GM12873 (cell line): ENCODE data around the gene LINGO1.

ENCODE experiments used
- TF ChIP-seq, protein P1 (sequence below): IDR thresholded peaks from 2 replicates; pipeline ENCODE4 v1.5.1; 2012; ENCODE audit warnings: low read depth, mild to moderate bottlenecking, moderate library complexity, low read length, control low read depth; ENCODE audit not compliant: insufficient read depth; ENCODE audit errors: missing control alignments

LINGO1 gene

DNA sequence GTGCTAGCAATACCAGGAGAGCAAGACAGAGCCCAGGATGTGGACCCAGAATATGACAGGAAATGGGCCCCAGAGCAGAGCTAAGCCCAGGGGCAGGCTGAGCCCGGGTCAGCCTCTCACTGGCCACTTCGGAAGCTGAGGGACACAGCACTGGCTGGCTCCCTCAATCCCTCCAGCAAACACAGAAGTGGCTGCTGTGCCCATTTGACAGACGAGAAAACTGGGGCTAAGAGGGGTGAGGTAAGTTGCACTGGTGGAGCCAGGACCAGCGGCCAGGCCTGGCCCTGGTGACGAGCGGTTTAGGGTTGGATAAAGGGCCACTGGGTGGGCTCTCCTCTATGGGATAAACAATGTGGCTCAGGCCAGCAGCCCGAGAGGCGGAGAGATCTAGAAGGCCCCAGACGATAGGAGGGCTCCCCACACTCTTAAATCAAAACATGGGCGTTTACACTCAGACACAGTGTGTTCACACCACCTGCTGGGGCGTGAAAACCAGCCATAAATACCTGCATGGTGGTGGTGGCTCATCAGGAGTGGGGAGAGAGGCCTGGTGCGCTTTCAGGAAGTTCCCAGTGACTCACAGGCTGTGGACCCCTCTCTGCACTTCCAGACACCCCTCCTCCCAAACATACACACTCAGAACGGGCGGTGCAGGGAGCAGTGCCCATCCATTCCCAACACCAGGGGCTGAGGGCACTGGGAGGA, 12.0 kb upstream of the LINGO1 start:
- TF ChIP-seq, protein P1, sequence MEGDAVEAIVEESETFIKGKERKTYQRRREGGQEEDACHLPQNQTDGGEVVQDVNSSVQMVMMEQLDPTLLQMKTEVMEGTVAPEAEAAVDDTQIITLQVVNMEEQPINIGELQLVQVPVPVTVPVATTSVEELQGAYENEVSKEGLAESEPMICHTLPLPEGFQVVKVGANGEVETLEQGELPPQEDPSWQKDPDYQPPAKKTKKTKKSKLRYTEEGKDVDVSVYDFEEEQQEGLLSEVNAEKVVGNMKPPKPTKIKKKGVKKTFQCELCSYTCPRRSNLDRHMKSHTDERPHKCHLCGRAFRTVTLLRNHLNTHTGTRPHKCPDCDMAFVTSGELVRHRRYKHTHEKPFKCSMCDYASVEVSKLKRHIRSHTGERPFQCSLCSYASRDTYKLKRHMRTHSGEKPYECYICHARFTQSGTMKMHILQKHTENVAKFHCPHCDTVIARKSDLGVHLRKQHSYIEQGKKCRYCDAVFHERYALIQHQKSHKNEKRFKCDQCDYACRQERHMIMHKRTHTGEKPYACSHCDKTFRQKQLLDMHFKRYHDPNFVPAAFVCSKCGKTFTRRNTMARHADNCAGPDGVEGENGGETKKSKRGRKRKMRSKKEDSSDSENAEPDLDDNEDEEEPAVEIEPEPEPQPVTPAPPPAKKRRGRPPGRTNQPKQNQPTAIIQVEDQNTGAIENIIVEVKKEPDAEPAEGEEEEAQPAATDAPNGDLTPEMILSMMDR: no peak

DNA sequence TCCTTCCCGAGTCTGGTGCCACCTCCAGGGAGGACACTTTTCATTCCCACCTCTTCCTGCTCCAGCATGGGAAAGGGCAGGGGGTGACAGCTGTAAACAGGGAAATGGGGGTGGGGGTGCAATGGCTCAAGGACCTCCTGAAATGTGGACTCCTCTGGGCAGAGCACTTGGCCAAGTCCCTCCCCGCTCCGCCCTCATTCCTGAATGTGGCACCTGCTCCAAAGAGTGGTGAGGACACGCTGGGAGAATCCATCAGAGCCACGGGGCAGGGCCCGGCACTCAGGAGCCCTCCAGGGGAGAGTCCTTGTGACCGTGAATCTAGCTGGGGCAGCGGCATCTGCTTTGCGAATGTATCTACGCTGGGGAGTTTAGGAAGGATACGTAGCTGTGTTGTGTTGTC, 11.1 kb upstream of the LINGO1 start:
- TF ChIP-seq, protein P1: no peak

DNA sequence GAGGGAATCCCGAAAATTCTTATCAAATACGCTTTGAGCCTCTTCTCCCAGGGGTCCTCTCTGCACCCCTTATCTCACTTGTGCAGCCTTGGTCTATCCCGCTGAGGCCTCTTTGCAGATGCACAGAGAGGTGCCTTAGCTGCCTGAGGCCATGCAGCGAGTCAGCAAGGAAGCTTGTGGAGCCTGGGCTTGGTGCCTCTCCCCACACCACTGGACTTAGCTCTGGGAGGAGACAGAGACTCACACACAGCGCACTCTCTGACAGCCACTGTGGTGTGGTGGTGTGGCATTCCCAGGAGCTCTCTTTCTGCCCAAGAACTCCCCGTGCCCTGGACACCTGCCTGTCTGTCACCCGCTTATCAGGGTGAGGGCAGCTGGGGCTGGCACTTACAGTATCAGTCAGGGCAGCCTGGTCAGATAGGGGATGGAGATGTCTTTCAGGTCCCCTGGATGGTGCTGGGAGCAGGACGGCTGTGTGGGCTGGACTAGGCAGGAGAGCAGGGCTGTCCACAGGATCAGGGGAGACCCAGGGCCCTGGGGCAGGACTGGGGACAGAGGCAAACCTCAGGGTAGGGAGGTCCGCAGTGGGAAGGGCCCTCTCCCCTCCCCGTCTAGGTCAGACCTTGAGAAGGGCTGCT, 10.2 kb upstream of the LINGO1 start:
- TF ChIP-seq, protein P1: no peak

DNA sequence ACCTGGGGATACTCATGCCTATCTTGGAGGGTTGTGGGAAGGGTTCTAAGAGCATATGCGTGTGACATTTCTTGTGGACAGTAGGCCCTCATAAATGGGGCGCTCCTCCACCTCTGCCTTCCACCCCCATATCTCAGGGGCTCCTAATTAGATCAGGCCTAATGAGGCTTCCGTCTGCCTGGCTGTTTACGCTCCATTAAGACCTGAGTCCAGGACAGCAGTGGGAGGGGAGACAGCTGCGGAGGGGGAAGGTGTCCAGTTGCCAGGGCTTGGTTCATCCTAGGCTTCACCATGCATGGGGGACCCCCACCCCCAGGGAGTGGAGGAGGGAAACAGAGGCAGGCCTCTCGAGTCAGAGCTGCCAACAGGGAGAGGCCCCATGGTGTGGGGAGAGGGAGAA, 9.3 kb upstream of the LINGO1 start:
- TF ChIP-seq, protein P1: no peak

DNA sequence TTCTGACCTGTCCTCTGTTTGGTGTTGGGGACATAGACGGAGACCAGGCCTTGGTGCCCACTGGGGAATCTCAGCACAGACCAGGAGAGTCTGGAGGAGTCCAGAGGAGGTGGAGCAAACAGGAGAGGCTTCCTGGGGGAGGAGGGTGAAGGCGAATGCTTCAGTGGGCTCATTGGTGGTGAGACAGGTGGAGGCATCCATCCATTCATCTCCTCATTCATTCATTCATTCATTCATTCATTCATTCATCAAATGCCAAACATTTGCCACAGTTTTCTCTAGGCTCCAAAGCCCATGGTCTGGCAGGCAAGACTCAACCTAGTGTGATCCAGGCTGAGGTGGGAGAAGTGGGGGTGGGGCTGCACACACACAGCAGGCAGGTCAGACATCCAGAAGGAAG, 7.9 kb upstream of the LINGO1 start:
- TF ChIP-seq, protein P1: no peak

DNA sequence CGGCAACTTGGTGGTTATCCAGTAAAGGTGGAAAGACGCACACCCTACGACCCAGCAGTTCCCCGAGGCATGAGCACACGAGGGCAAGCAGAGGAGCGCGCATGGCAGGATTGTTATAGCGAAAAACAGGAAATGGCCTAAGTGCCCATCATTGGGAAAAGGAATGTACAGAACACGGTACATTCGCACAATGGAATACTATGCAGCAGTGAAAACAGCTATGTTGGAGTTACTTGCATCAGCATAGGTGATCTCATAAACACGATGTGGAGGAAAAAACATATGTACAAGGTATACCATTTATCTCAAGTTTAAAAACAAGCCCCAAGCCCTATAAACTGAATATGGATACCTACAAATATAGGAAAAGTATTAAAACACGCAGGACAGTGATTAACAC, 6.7 kb upstream of the LINGO1 start:
- TF ChIP-seq, protein P1: no peak

DNA sequence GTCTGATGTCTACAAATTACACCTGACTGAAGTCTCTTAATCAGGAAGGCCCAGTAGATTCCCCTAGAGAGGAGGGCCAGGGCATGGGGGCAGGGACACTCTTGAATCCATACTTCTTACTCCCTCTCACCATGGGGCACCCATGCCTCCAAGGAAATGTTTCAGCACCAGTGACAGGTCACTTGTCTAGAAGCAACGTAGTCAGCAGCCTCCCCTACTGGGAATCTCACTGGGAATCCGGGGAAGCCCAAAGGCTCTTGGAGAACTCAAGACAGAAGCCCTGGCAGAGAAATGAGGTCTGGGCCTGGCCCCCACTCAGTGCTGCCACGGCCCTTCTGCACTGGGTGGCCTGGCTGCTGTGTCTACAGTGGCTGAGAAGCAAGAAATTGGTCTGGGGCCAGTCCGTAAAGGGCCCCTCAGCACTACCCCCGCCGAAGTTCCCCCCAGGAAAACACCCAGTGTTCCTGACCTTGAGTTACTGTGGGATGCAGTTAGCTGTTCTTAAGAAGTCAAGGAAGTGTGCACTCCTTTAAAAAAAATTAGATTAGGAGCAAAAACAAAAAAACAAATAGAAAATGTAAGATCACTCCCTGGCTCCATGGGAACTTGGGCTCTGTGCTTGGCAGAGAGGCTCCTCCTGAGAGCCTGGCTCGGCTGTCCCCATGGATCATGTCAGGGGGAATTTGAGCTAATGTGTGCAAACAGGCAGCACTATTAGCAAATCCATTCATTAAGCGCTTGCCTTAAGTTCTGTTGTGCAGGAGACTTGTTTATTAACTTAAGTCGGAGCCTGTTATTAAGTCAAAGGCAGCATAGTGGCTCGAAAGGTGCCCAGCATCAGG, 5.4 kb upstream of the LINGO1 start:
- TF ChIP-seq, protein P1: no peak
